HCT116 (cell line): ENCODE results near the gene PTPRC. TPM values are rescaled to one million over a fixed set of nuclear protein-coding genes. Genes with fewer than 3 reads are reported as not detected.

Source experiments
- ATAC-seq: fragments of 200-7000 bp; cut with Tn5 transposase; 2 replicates; pipeline ENCODE4 v1.9.1; 2020; ENCODE audit warnings: mild to moderate bottlenecking, moderate library complexity
- BruUV-seq: library from RNA; stranded (reverse); fragments of 400-500 nt; replicated peaks from 2 replicates; lab custom pipeline; 2021; lab: Mats Ljungman, UMichigan
- CTCF ChIA-PET: fragments of 300-600 bp; sonication (Branson Sonifier 250); formaldehyde crosslinking; loops from one replicate; lab custom pipeline; 2021; ENCODE audit warnings: antibody characterized with exemption; lab: Charles Lee
- POLR2A ChIA-PET: fragments of 300-600, 350-600 bp; sonication (Branson Sonifier 250); formaldehyde crosslinking; loops from one replicate; lab custom pipeline; 2021; ENCODE audit warnings: antibody characterized with exemption; lab: Charles Lee
- RAD21 ChIA-PET, 2 experiments: fragments of 300-600 bp; sonication (Branson Sonifier 250); formaldehyde crosslinking; loops; one replicate each; lab custom pipeline; 2023; ENCODE audit warnings: low total read pairs in 2 of 2; ENCODE audit not compliant: uncharacterized antibody in 2 of 2, unreplicated experiment in 2 of 2, low non-redundant PET in 1 of 2; lab: Charles Lee
- DNase-seq: peaks from one replicate; pipeline ENCODE4 v3.0.0-alpha.2; 2010; ENCODE audit warnings: low read depth, low spot score
- H2AFZ ChIP-seq: fragments of 200-600 bp; shearing (Covaris generic), sonication (generic); 2 replicates; pipeline ENCODE4 v1.6.1; 2017; ENCODE audit warnings: low read depth, mixed run types, mixed read lengths, antibody characterized with exemption, low read length; ENCODE audit not compliant: poor library complexity, severe bottlenecking
- H3K27ac ChIP-seq: 2 replicates; pipeline ENCODE4 v1.5.1; 2012; ENCODE audit warnings: low read depth, low read length
- H3K27me3 ChIP-seq: fragments of 200-600 bp; sonication (generic); 2 replicates; pipeline ENCODE4 v1.6.1; 2016; ENCODE audit warnings: mixed run types, low read length, mixed read lengths; ENCODE audit not compliant: insufficient read depth
- H3K36me3 ChIP-seq, 2 experiments: fragments of 200-500 bp in 1 of 2; fragments of 200-600 bp in 1 of 2; sonication (Bioruptor generic) in 1 of 2; sonication (generic) in 1 of 2; 2 replicates each; pipeline versions ENCODE4 v1.5.1 to v1.6.1; 2014 to 2016; ENCODE audit warnings: low read length in 2 of 2, inconsistent platforms in 1 of 2, mixed read lengths in 1 of 2, mixed run types in 1 of 2; ENCODE audit not compliant: insufficient read depth in 2 of 2, control insufficient read depth in 1 of 2
- H3K4me1 ChIP-seq, 2 experiments: fragments of 200-600 bp in 1 of 2; sonication (generic) in 1 of 2; 2 replicates each; pipeline versions ENCODE4 v1.5.1 to v1.6.1; 2012 to 2017; ENCODE audit warnings: low read length in 2 of 2, inconsistent platforms in 1 of 2, mild to moderate bottlenecking in 1 of 2, mixed read lengths in 1 of 2, mixed run types in 1 of 2, moderate library complexity in 1 of 2; ENCODE audit not compliant: insufficient read depth in 2 of 2, control insufficient read depth in 1 of 2
- H3K4me2 ChIP-seq: fragments of 200-600 bp; sonication (generic); 2 replicates; pipeline ENCODE4 v1.6.1; 2017; ENCODE audit warnings: mixed run types, low read length, mixed read lengths
- H3K4me3 ChIP-seq, 2 experiments: fragments of 200-600 bp in 1 of 2; sonication (generic) in 1 of 2; replicated peaks in 1 of 2; 2 replicates each; pipeline ENCODE4 v1.5.1; 2011 to 2016; ENCODE audit warnings: low read length in 2 of 2, control low read depth in 1 of 2, low read depth in 1 of 2, mild to moderate bottlenecking in 1 of 2, mixed read lengths in 1 of 2, mixed run types in 1 of 2
- H3K79me2 ChIP-seq: fragments of 200-600 bp; sonication (generic); 2 replicates; pipeline ENCODE4 v1.6.1; 2017; ENCODE audit warnings: mild to moderate bottlenecking, mixed run types, low read length, moderate library complexity, mixed read lengths; ENCODE audit not compliant: insufficient read depth
- H3K9ac ChIP-seq: fragments of 200-600 bp; sonication (generic); 2 replicates; pipeline ENCODE4 v1.6.1; 2016; ENCODE audit warnings: low read length, mixed read lengths
- H3K9me2 ChIP-seq: fragments of 200-600 bp; sonication (generic), shearing (Covaris generic); 2 replicates; pipeline ENCODE4 v1.6.1; 2017; ENCODE audit warnings: mixed run types, mild to moderate bottlenecking, moderate library complexity; ENCODE audit not compliant: insufficient read depth
- H3K9me3 ChIP-seq, 2 experiments: fragments of 200-500 bp in 1 of 2; fragments of 200-600 bp in 1 of 2; sonication (Bioruptor generic) in 1 of 2; sonication (generic) in 1 of 2; 2 replicates each; pipeline ENCODE4 v1.6.1; 2014 to 2017; ENCODE audit warnings: low read length in 2 of 2, mixed read lengths in 2 of 2, inconsistent platforms in 1 of 2, low read depth in 1 of 2, mild to moderate bottlenecking in 1 of 2, mixed run types in 1 of 2, moderate library complexity in 1 of 2; ENCODE audit not compliant: control insufficient read depth in 1 of 2, insufficient read depth in 1 of 2
- H4K20me1 ChIP-seq: fragments of 200-600 bp; sonication (generic), shearing (Covaris generic); 2 replicates; pipeline ENCODE4 v1.6.1; 2017; ENCODE audit warnings: mixed run types, mild to moderate bottlenecking, moderate library complexity; ENCODE audit not compliant: insufficient read depth
- CTCF ChIP-seq, 3 experiments: fragments of 200-600 bp in 1 of 3; sonication (generic) in 1 of 3; IDR thresholded peaks in 2 of 3; conservative IDR thresholded peaks in 1 of 3; 2 replicates each; pipeline ENCODE4 v1.5.1; 2012 to 2017; ENCODE audit warnings: low read depth in 2 of 3, low read length in 2 of 3, antibody characterized with exemption in 1 of 3, borderline replicate concordance in 1 of 3, control low read depth in 1 of 3, mild to moderate bottlenecking in 1 of 3, mixed read lengths in 1 of 3, mixed run types in 1 of 3, moderate library complexity in 1 of 3; ENCODE audit not compliant: insufficient read depth in 1 of 3
- EGR1 ChIP-seq: IDR thresholded peaks from 2 replicates; pipeline ENCODE4 v1.6.1; 2012; ENCODE audit warnings: low read depth
- ELF1 ChIP-seq: IDR thresholded peaks from 2 replicates; pipeline ENCODE4 v1.6.1; 2012; ENCODE audit warnings: low read depth, borderline replicate concordance
- EZH2phosphoT487 ChIP-seq: fragments of 200-600 bp; IDR thresholded peaks from 2 replicates; pipeline ENCODE4 v1.6.1; 2018; ENCODE audit warnings: antibody characterized with exemption, borderline replicate concordance
- FOSL1 ChIP-seq: IDR thresholded peaks from 2 replicates; pipeline ENCODE4 v1.6.1; 2012; ENCODE audit warnings: low read depth
- POLR2A ChIP-seq: IDR thresholded peaks from 2 replicates; pipeline ENCODE4 v1.7.0; 2011; ENCODE audit warnings: borderline replicate concordance; ENCODE audit not compliant: insufficient read depth, insufficient read length; ENCODE audit errors: extremely low read depth
- POLR2AphosphoS5 ChIP-seq: IDR thresholded peaks from 2 replicates; pipeline ENCODE4 v1.6.1; 2011; ENCODE audit warnings: mild to moderate bottlenecking, low read depth, low read length, moderate library complexity
- RAD21 ChIP-seq: IDR thresholded peaks from 2 replicates; pipeline ENCODE4 v1.6.1; 2012; ENCODE audit warnings: low read depth, mild to moderate bottlenecking
- REST ChIP-seq: IDR thresholded peaks from 2 replicates; pipeline ENCODE4 v1.6.1; 2012; ENCODE audit warnings: low read depth
- SIN3A ChIP-seq: IDR thresholded peaks from 2 replicates; pipeline ENCODE4 v1.6.1; 2012; ENCODE audit warnings: low read depth
- SP1 ChIP-seq: IDR thresholded peaks from 2 replicates; pipeline ENCODE4 v1.6.1; 2012; ENCODE audit warnings: low read depth
- TCF7L2 ChIP-seq: IDR thresholded peaks from 2 replicates; pipeline ENCODE4 v1.7.0; 2011; ENCODE audit warnings: borderline replicate concordance, inconsistent platforms; ENCODE audit not compliant: insufficient read depth, insufficient read length; ENCODE audit errors: extremely low read depth
- ZNF274 ChIP-seq: fragments of 200-500 bp; sonication (Bioruptor generic); IDR thresholded peaks from 2 replicates; pipeline ENCODE4 v1.6.1; 2014; ENCODE audit warnings: mild to moderate bottlenecking, low read depth, low read length, inconsistent platforms
- intact Hi-C: fragments of 100-400 bp; cut with micrococcal nuclease; formaldehyde crosslinking; loops from 2 replicates; pipeline ENCODE4 v1.10.0; 2022
- total RNA-seq: library from RNA; stranded (reverse); gene quantifications from one replicate; pipeline ENCODE4 v1.2.1, GENCODE V29; 2021; ENCODE audit not compliant: unreplicated experiment
- TF ChIP-seq, protein P1 (sequence below): IDR thresholded peaks from 2 replicates; pipeline ENCODE4 v1.6.1; 2011; ENCODE audit warnings: mild to moderate bottlenecking, low read length, moderate library complexity; ENCODE audit not compliant: insufficient replicate concordance; ENCODE audit errors: extremely low read depth

Gene PTPRC
- total RNA-seq, 1 experiment from 2014 or later = 1.2 TPM

DNA sequence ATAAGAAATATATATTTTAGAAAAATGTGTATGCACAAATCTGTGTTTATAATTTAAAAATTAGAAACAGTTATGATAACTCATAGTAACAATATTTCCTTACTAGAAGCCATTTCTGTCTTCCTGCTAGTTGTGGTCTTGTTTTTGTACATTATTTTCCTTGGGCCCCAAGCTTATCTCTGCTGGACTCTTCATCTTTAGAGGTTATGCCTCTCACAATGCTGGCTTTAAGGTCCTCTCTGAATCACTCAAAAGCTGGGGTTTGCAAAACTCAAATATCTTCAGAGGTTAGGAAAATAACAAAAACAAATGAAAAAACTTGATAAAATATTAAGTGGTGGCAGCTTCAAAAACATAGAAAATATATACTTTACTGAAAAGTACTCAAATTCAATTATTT, 133.8 kb downstream of the PTPRC start:
- DNase-seq (no peak), ATAC-seq (no peak)
- H3K4me2 ChIP-seq = no peak overlapping the region
- H3K27ac ChIP-seq = no peak overlapping the region
- no peaks in the 10 kb centered on the region for H3K9me3 ChIP-seq
- intact Hi-C loops = no loop called here
- no peak overlapping the region for H3K4me3 ChIP-seq
- BruUV-seq = no TSS peak
- H3K27me3 ChIP-seq = no peaks in the 10 kb centered on the region
- no peak overlapping the region for H2AFZ ChIP-seq
- H3K79me2 ChIP-seq = no peaks in the 10 kb centered on the region
- TF ChIP-seq RAD21 (no peak), FOSL1 (no peak), SIN3A (no peak), TCF7L2 (no peak), POLR2A (no peak), EGR1 (no peak), EZH2phosphoT487 (no peak), POLR2AphosphoS5 (no peak), ELF1 (no peak), ZNF274 (no peak), CTCF (IDR thresholded peaks at IDR 0.05 in 2 of 3, conservative IDR thresholded peaks at IDR 0.05 in 1 of 3; ENCODE audit: borderline replicate concordance in 1 of 3, insufficient read depth in 1 of 3, low read depth in 2 of 3, low read length in 2 of 3) (no peak), REST (no peak), SP1 (no peak)
- TF ChIP-seq, protein P1, sequence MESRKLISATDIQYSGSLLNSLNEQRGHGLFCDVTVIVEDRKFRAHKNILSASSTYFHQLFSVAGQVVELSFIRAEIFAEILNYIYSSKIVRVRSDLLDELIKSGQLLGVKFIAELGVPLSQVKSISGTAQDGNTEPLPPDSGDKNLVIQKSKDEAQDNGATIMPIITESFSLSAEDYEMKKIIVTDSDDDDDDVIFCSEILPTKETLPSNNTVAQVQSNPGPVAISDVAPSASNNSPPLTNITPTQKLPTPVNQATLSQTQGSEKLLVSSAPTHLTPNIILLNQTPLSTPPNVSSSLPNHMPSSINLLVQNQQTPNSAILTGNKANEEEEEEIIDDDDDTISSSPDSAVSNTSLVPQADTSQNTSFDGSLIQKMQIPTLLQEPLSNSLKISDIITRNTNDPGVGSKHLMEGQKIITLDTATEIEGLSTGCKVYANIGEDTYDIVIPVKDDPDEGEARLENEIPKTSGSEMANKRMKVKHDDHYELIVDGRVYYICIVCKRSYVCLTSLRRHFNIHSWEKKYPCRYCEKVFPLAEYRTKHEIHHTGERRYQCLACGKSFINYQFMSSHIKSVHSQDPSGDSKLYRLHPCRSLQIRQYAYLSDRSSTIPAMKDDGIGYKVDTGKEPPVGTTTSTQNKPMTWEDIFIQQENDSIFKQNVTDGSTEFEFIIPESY = no peak
- H3K9me2 ChIP-seq = no peaks in the 10 kb centered on the region
- CTCF ChIA-PET = no interaction called here
- H3K9ac ChIP-seq = no peak overlapping the region
- POLR2A ChIA-PET = no interaction called here
- H4K20me1 ChIP-seq = no peaks in the 10 kb centered on the region
- RAD21 ChIA-PET = no interaction called here
- H3K36me3 ChIP-seq = no peaks in the 10 kb centered on the region
- no peaks in the 10 kb centered on the region for H3K4me1 ChIP-seq
